DND-41 (cell line): ENCODE measurements around the gene MKI67.

Experiments
- ATAC-seq: fragments of 200-7000 bp; cut with Tn5 transposase; 3 replicates; pipeline ENCODE4 v1.9.1; 2021; ENCODE audit warnings: low read depth; ENCODE audit not compliant: insufficient read depth
- DNase-seq: peaks from one replicate; pipeline ENCODE4 v3.0.0-alpha.2; 2020
- H2AFZ ChIP-seq: 2 replicates; pipeline ENCODE4 v1.6.0; 2012; ENCODE audit warnings: low read depth, low read length
- H3K27ac ChIP-seq: 2 replicates; pipeline ENCODE4 v1.5.1; 2012; ENCODE audit warnings: low read length, inconsistent platforms
- H3K27me3 ChIP-seq: fragments of 200-600 bp; sonication (generic); 2 replicates; pipeline ENCODE4 v1.6.0; 2012; ENCODE audit warnings: low read length, mild to moderate bottlenecking, inconsistent platforms; ENCODE audit not compliant: insufficient read depth, poor library complexity
- H3K36me3 ChIP-seq: 2 replicates; pipeline ENCODE4 v1.5.1; 2012; ENCODE audit warnings: low read length, inconsistent platforms; ENCODE audit not compliant: insufficient read depth
- H3K4me1 ChIP-seq: 2 replicates; pipeline ENCODE4 v1.5.1; 2012; ENCODE audit warnings: mild to moderate bottlenecking, low read length; ENCODE audit not compliant: insufficient read depth
- H3K4me2 ChIP-seq: 2 replicates; pipeline ENCODE4 v1.6.0; 2012; ENCODE audit warnings: mild to moderate bottlenecking, moderate library complexity, low read length, inconsistent platforms; ENCODE audit not compliant: insufficient read depth
- H3K4me3 ChIP-seq, 2 experiments: fragments of 200-600 bp in 1 of 2; shearing (Covaris generic) in 1 of 2; 2 replicates each; pipeline ENCODE4 v1.5.1; 2012 to 2016; ENCODE audit warnings: inconsistent platforms in 2 of 2, low read length in 2 of 2, mild to moderate bottlenecking in 2 of 2, low read depth in 1 of 2, moderate library complexity in 1 of 2
- H3K79me2 ChIP-seq: 2 replicates; pipeline ENCODE4 v1.6.0; 2012; ENCODE audit warnings: low read length, inconsistent platforms; ENCODE audit not compliant: insufficient read depth
- H3K9ac ChIP-seq: 2 replicates; pipeline ENCODE4 v1.6.0; 2012; ENCODE audit warnings: low read depth, mild to moderate bottlenecking, inconsistent platforms, low read length, moderate library complexity
- H3K9me3 ChIP-seq: 2 replicates; pipeline ENCODE4 v1.5.1; 2012; ENCODE audit warnings: low read length, moderate library complexity, mild to moderate bottlenecking, inconsistent platforms; ENCODE audit not compliant: insufficient read depth, severe bottlenecking
- H4K20me1 ChIP-seq: 2 replicates; pipeline ENCODE4 v1.6.0; 2012; ENCODE audit warnings: low read length; ENCODE audit not compliant: insufficient read depth
- EZH2 ChIP-seq: IDR thresholded peaks from 3 replicates; pipeline ENCODE4 v1.6.1; 2012; ENCODE audit warnings: borderline replicate concordance, low read depth, mild to moderate bottlenecking, moderate library complexity, low read length, inconsistent platforms; ENCODE audit not compliant: severe bottlenecking
- TF ChIP-seq, protein P1 (sequence below): IDR thresholded peaks from 2 replicates; pipeline ENCODE4 v1.5.1; 2012; ENCODE audit warnings: borderline replicate concordance, low read length, moderate library complexity, mild to moderate bottlenecking; ENCODE audit not compliant: poor library complexity, severe bottlenecking; ENCODE audit errors: extremely low read depth

The MKI67 gene

GRCh38 chr10:128150561-128150960 lies 24.3 kb upstream of the MKI67 start:
- Histone ChIP-seq H4K20me1 (no peaks in the 10 kb centered on the region), H3K27me3 (no peaks in the 10 kb centered on the region), H3K79me2 (no peaks in the 10 kb centered on the region), H3K9me3 (no peaks in the 10 kb centered on the region), H3K4me1 (peaks cover 5% of the 10 kb centered on the region), H3K27ac (no peak overlapping the region), H3K4me3 (peak overlapping the region in 1 of 2 experiments; percentile 56; a peak in 1 of 4 replicates), H3K9ac (peak overlapping the region; percentile 42; the same call in 1 of the 2 replicates), H3K4me2 (peak overlapping the region; percentile 71), H2AFZ (peak overlapping the region; percentile 72; the same call in 1 of the 2 replicates), H3K36me3 (no peaks in the 10 kb centered on the region)
- TF ChIP-seq EZH2: no peak
- TF ChIP-seq, protein P1, sequence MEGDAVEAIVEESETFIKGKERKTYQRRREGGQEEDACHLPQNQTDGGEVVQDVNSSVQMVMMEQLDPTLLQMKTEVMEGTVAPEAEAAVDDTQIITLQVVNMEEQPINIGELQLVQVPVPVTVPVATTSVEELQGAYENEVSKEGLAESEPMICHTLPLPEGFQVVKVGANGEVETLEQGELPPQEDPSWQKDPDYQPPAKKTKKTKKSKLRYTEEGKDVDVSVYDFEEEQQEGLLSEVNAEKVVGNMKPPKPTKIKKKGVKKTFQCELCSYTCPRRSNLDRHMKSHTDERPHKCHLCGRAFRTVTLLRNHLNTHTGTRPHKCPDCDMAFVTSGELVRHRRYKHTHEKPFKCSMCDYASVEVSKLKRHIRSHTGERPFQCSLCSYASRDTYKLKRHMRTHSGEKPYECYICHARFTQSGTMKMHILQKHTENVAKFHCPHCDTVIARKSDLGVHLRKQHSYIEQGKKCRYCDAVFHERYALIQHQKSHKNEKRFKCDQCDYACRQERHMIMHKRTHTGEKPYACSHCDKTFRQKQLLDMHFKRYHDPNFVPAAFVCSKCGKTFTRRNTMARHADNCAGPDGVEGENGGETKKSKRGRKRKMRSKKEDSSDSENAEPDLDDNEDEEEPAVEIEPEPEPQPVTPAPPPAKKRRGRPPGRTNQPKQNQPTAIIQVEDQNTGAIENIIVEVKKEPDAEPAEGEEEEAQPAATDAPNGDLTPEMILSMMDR: no peak
- ATAC-seq: no peak
- DNase-seq: no peak

DNA sequence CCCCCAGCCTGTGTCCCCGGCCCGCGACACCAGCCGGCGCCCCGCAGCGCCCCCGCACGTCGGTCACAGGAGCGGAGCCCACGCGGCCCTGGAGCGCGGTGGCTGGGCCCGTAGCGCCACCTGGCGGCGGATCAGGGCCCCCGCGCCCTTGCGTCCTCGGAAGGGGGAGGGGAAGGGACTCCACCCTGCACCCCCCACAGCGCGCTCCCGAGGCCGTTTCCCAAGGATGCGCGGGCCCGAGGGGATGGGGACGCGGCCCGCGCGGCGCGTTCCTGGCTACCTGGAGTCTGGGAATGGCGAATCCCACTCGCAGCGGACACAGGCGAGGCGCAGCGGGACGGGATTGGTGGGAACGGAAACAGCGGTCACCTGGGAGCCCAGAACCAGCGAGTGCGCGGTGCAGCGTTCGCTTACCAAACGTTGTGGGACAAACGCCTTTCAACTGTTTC lies 23.8 kb upstream of the MKI67 start:
- Histone ChIP-seq H2AFZ (peak overlapping the region; percentile 72), H4K20me1 (no peaks in the 10 kb centered on the region), H3K4me3 (peak overlapping the region in 1 of 2 experiments; percentile 56; a peak in 2 of 4 replicates), H3K36me3 (no peaks in the 10 kb centered on the region), H3K9ac (peak overlapping the region; percentile 42), H3K4me1 (peaks cover 5% of the 10 kb centered on the region), H3K27ac (no peak overlapping the region), H3K4me2 (peak overlapping the region; percentile 71), H3K79me2 (no peaks in the 10 kb centered on the region), H3K27me3 (no peaks in the 10 kb centered on the region), H3K9me3 (no peaks in the 10 kb centered on the region)
- ATAC-seq (peak; percentile 95), DNase-seq (peak; percentile 74)
- TF ChIP-seq, protein P1: peak; percentile 93
- no peak for TF ChIP-seq EZH2

DNA sequence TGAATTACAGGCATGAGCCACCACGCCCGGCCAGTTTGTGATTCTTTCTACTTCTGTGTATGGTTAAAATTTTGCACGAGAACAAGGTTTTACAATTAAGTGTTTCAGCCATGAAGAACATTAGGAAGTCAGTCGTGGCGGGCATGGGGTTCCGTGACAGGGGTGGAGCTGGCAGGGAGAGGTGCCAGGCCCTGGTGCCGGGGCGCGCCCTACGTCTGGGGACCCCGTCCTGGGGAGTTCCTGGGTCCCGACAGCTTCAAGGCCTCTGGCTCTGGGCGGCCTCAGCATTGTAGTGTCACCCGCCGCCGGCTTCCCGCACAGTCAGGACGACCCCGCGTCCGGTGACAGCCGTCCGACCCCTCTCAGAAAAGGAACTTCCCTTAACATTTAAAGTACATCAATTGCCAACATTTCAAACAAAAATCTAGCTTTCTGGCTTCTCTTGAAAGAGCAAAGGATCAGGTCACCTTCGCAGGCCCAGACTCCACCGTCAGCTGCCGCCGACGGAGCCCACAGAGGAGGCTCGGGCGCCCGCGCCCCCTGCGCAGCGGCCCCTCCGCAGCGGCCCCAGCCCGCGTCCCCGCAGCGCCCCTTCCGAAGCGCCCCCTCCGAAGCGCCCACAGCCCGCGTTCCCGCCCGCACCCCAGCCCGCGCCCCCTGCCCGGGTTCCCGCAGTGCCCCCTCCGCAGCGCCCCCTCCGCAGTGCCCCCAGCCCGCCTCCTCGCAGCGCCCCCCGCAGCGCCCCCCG lies 23.2 kb upstream of the MKI67 start:
- Histone ChIP-seq H3K4me1 (peaks cover 8% of the 10 kb centered on the region), H3K79me2 (no peaks in the 10 kb centered on the region), H3K27me3 (no peaks in the 10 kb centered on the region), H2AFZ (no peak overlapping the region), H3K4me3 (no peak overlapping the region), H3K4me2 (no peak overlapping the region), H3K27ac (no peak overlapping the region), H3K36me3 (no peaks in the 10 kb centered on the region), H3K9me3 (no peaks in the 10 kb centered on the region), H4K20me1 (no peaks in the 10 kb centered on the region), H3K9ac (no peak overlapping the region)
- ATAC-seq (no peak), DNase-seq (no peak)
- no peak for TF ChIP-seq EZH2
- TF ChIP-seq, protein P1: no peak
